Peyer's patch (tissue), 4 donors: ENCODE measurements around the gene VANGL2. TPM values are rescaled to one million over a fixed set of nuclear protein-coding genes. Genes with fewer than 3 reads are reported as not detected.

Source experiments
- DNase-seq, 3 donors: peaks; one replicate each; pipeline ENCODE4 v3.0.0-alpha.2; 2017 to 2019
- H3K27ac ChIP-seq, 4 donors: fragments of 200-600 bp; sonication (generic); one replicate each; pipeline ENCODE4 v1.5.1; 2016 to 2019
- H3K27me3 ChIP-seq, 2 donors: fragments of 200-600 bp; sonication (generic); one replicate each; pipeline ENCODE4 v1.5.1; 2019
- H3K36me3 ChIP-seq, 3 donors: fragments of 200-600 bp; sonication (generic); one replicate each; pipeline ENCODE4 v1.5.1; 2016 to 2019
- H3K4me1 ChIP-seq, 4 donors: fragments of 200-600 bp; sonication (generic); one replicate each; pipeline ENCODE4 v1.5.1; 2016 to 2019
- H3K4me3 ChIP-seq, 4 donors: fragments of 200-600 bp; sonication (generic); 1 replicate in 3 of 4; 2 replicates in 1 of 4; pipeline ENCODE4 v1.5.1; 2016 to 2019; ENCODE audit warnings: mild to moderate bottlenecking in 1 of 4
- H3K9me3 ChIP-seq, 4 donors: fragments of 200-600 bp; sonication (generic); one replicate each; pipeline ENCODE4 v1.5.1; 2016 to 2019; ENCODE audit warnings: mild to moderate bottlenecking in 1 of 4
- CTCF ChIP-seq, 6 experiments: fragments of 450-650 bp in 4 of 6; fragments of 200-600 bp in 2 of 6; sonication (generic) in 1 of 6; IDR thresholded peaks; one replicate each; pipeline ENCODE4 v1.5.1; 2017 to 2019; ENCODE audit warnings: antibody characterized with exemption in 6 of 6, mild to moderate bottlenecking in 3 of 6, moderate library complexity in 1 of 6
- POLR2A ChIP-seq, 2 donors: fragments of 450-650 bp; IDR thresholded peaks; one replicate each; pipeline ENCODE4 v1.5.1; 2017; ENCODE audit warnings: antibody characterized with exemption in 2 of 2, mild to moderate bottlenecking in 2 of 2, moderate library complexity in 2 of 2
- small RNA-seq, 2 donors: library from RNA; depleted of rRNA; stranded (forward); fragments of <200 nt; gene quantifications; one replicate each; pipeline ENCODE3, GENCODE V24; 2016
- total RNA-seq, 4 donors: library from RNA; depleted of rRNA; stranded (reverse); fragments of >200 nt; gene quantifications; one replicate each; pipeline ENCODE4 v1.1.0, GENCODE V29; 2016

Gene VANGL2
- total RNA-seq, 4 donors from 2014 or later = 2.1 to 6.8 (median 4.1) TPM

GRCh38 chr1:160467576-160467975, 67.2 kb downstream of the VANGL2 start:
- DNase-seq = no peak
- H3K9me3 ChIP-seq = no peaks in the 10 kb centered on the region
- H3K27ac ChIP-seq = no peak overlapping the region
- no peaks in the 10 kb centered on the region for H3K27me3 ChIP-seq
- H3K4me3 ChIP-seq = no peak overlapping the region
- H3K4me1 ChIP-seq = no peaks in the 10 kb centered on the region
- no peaks in the 10 kb centered on the region for H3K36me3 ChIP-seq
- TF ChIP-seq POLR2A (IDR thresholded peaks at IDR 0.05) = no peak
- TF ChIP-seq CTCF (IDR thresholded peaks at IDR 0.05) = no peak

- H3K27ac ChIP-seq = no peak overlapping the region
- H3K27me3 ChIP-seq = no peaks in the 10 kb centered on the region
- no peaks in the 10 kb centered on the region for H3K9me3 ChIP-seq
- no peak for TF ChIP-seq POLR2A (IDR thresholded peaks at IDR 0.05)
- no peak for TF ChIP-seq CTCF (IDR thresholded peaks at IDR 0.05)
- H3K36me3 ChIP-seq = no peaks in the 10 kb centered on the region
- no peaks in the 10 kb centered on the region for H3K4me1 ChIP-seq
- H3K4me3 ChIP-seq = no peak overlapping the region
- no peak for DNase-seq
Observed at GRCh38 chr1:160471253-160471652, 70.9 kb downstream of the VANGL2 start.

GRCh38 chr1:160472112-160472511, 71.7 kb downstream of the VANGL2 start:
- Histone ChIP-seq H3K36me3 (no peaks in the 10 kb centered on the region), H3K9me3 (no peaks in the 10 kb centered on the region), H3K4me3 (no peak overlapping the region), H3K27ac (no peak overlapping the region), H3K4me1 (no peaks in the 10 kb centered on the region), H3K27me3 (no peaks in the 10 kb centered on the region)
- no peak for DNase-seq
- TF ChIP-seq CTCF (IDR thresholded peaks at IDR 0.05) (no peak), POLR2A (IDR thresholded peaks at IDR 0.05) (no peak)

- Histone ChIP-seq H3K9me3 (no peaks in the 10 kb centered on the region), H3K27ac (no peak overlapping the region)
- no peak for DNase-seq
Observed at GRCh38 chr1:160474392-160475242, 74.3 kb downstream of the VANGL2 start.

More at GRCh38 chr1:160474392-160475242, 74.3 kb downstream of the VANGL2 start:
- Histone ChIP-seq H3K4me3 (no peak overlapping the region), H3K4me1 (no peaks in the 10 kb centered on the region), H3K27me3 (no peaks in the 10 kb centered on the region), H3K36me3 (no peaks in the 10 kb centered on the region)
- TF ChIP-seq POLR2A (IDR thresholded peaks at IDR 0.05) (no peak), CTCF (IDR thresholded peaks at IDR 0.05) (no peak)

Small RNA genes within 50 kb of the gene (small RNA-seq; reads per million reads assigned to genes)
- 0 reads per million in 2 donors for gene RNU4-42P

Other genes with a start within 250 kb of the VANGL2 start
- under 1 TPM in 1 of 4 donors, not detected in 3; 0.57 TPM for gene ATP1A4, start 249.0 kb upstream of the VANGL2 start, total RNA-seq
- 1 to 10 TPM in 1 of 4 donors, not detected in 3; 2.6 TPM for gene CASQ1, start 210.0 kb upstream of the VANGL2 start, total RNA-seq
- gene PEA15, start 195.2 kb upstream of the VANGL2 start, total RNA-seq = 10 to 100 TPM; 10.2 to 34.7 (median 17.3) TPM
- 100 to 1,000 TPM; 121 to 359 (median 202) TPM for gene DCAF8, start 138.0 kb upstream of the VANGL2 start, total RNA-seq
- 10 to 100 TPM; 25.4 to 45.6 (median 40.2) TPM for gene PEX19, start 115.4 kb upstream of the VANGL2 start, total RNA-seq
- 100 to 1,000 TPM; 109 to 173 (median 138) TPM for gene COPA, start 57.3 kb upstream of the VANGL2 start, total RNA-seq
- gene NCSTN, start 57.2 kb upstream of the VANGL2 start, total RNA-seq = 100 to 1,000 TPM in 3 of 4 donors, 10 to 100 TPM in 1; 34.7 to 173 (median 158) TPM
- gene NHLH1, start 33.5 kb upstream of the VANGL2 start, total RNA-seq = under 1 TPM in 1 of 4 donors, not detected in 3; 0.80 TPM
- gene SLAMF6, start 122.7 kb downstream of the VANGL2 start, total RNA-seq = 10 to 100 TPM in 1 of 4 donors, 1 to 10 TPM in 2, under 1 TPM in 1; 0.57 to 10.7 (median 5.2) TPM
- gene CD84, start 178.9 kb downstream of the VANGL2 start, total RNA-seq = 10 to 100 TPM in 1 of 4 donors, 1 to 10 TPM in 3; 2.7 to 24.8 (median 5.2) TPM
- gene SLAMF1, start 246.5 kb downstream of the VANGL2 start, total RNA-seq = 1 to 10 TPM in 3 of 4 donors, not detected in 1; 2.5 to 9.1 (median 6.0) TPM